ENCODE measurements around the gene TP53AIP1.

Gene TP53AIP1

GRCh38 chr11:128911701-128912100, 31.0 kb downstream of the TP53AIP1 start:
- Histone ChIP-seq H3K27me3 (ENCODE audit: low read depth, low read length) (peaks cover 3% of the 10 kb centered on the region), H3K9me3 (ENCODE audit: control insufficient read depth in 1 of 2, low read length in 2 of 2) (no peaks in the 10 kb centered on the region), H3K4me3 (ENCODE audit: low read depth in 1 of 2, low read length in 2 of 2) (no peak overlapping the region), H3K4me1 (ENCODE audit: control insufficient read depth in 1 of 2, insufficient read depth in 2 of 2, low read length in 2 of 2) (peaks cover 0 to 4% of the 10 kb centered on the region in 2 donors), H3K36me3 (ENCODE audit: control insufficient read depth in 1 of 2, insufficient read depth in 2 of 2, low read length in 2 of 2) (no peaks in the 10 kb centered on the region), H3K27ac (ENCODE audit: low read length) (no peak overlapping the region)

DNA sequence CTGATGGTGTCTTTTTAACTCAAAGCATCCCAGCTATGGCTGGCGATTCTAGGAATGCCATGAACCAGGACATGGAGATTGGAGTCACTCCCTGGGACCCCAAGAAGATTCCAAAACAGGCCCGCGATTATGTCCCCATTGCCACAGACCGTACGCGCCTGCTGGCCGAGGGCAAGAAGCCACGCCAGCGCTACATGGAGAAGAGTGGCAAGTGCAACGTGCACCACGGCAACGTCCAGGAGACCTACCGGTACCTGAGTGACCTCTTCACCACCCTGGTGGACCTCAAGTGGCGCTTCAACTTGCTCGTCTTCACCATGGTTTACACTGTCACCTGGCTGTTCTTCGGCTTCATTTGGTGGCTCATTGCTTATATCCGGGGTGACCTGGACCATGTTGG, 31.4 kb downstream of the TP53AIP1 start:
- no peaks in the 10 kb centered on the region for H3K9me3 ChIP-seq (ENCODE audit: control insufficient read depth in 1 of 2, low read length in 2 of 2)
- H3K27me3 ChIP-seq (ENCODE audit: low read depth, low read length): peaks cover 3% of the 10 kb centered on the region
- H3K4me3 ChIP-seq (ENCODE audit: low read depth in 1 of 2, low read length in 2 of 2): no peak overlapping the region
- no peaks in the 10 kb centered on the region for H3K36me3 ChIP-seq (ENCODE audit: control insufficient read depth in 1 of 2, insufficient read depth in 2 of 2, low read length in 2 of 2)
- H3K27ac ChIP-seq (ENCODE audit: low read length): no peak overlapping the region
- H3K4me1 ChIP-seq (ENCODE audit: control insufficient read depth in 1 of 2, insufficient read depth in 2 of 2, low read length in 2 of 2): peaks cover 0 to 4% of the 10 kb centered on the region in 2 donors

DNA sequence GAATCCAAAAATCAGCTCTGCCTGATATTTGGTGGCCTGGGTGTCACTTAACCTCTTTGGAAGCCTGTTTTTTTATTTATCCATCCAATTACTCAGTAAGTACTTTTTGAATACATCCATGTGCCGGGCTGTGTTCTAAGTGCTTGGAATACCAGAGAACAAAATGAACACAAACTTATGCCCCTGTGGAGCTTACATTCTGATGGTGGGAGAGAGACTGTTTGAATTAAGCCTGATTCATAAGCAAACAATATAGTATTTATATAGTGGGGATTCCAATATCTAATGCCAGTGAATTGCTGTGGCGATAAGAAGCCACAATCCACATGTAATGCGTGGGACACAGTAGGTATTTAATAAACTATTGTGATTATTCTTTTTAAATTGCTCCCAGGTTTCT, 32.1 kb downstream of the TP53AIP1 start:
- peaks cover 4 to 6% of the 10 kb centered on the region in 2 donors for H3K4me1 ChIP-seq (ENCODE audit: control insufficient read depth in 1 of 2, insufficient read depth in 2 of 2, low read length in 2 of 2)

GRCh38 chr11:128909438-128910125, 33.1 kb downstream of the TP53AIP1 start:
- H3K9me3 ChIP-seq (ENCODE audit: control insufficient read depth in 1 of 2, low read length in 2 of 2): no peaks in the 10 kb centered on the region
- H3K27me3 ChIP-seq (ENCODE audit: low read depth, low read length): peaks cover 3% of the 10 kb centered on the region
- no peaks in the 10 kb centered on the region for H3K36me3 ChIP-seq (ENCODE audit: control insufficient read depth in 1 of 2, insufficient read depth in 2 of 2, low read length in 2 of 2)
- H3K27ac ChIP-seq (ENCODE audit: low read length): no peak overlapping the region
- H3K4me1 ChIP-seq (ENCODE audit: control insufficient read depth in 1 of 2, insufficient read depth in 2 of 2, low read length in 2 of 2): peaks cover 4 to 6% of the 10 kb centered on the region in 2 donors
- H3K4me3 ChIP-seq (ENCODE audit: low read depth in 1 of 2, low read length in 2 of 2): no peak overlapping the region

More for the DNA sequence above, 32.1 kb downstream of the TP53AIP1 start:
- Histone ChIP-seq H3K27ac (ENCODE audit: low read length) (no peak overlapping the region), H3K9me3 (ENCODE audit: control insufficient read depth in 1 of 2, low read length in 2 of 2) (no peaks in the 10 kb centered on the region), H3K27me3 (ENCODE audit: low read depth, low read length) (peaks cover 3% of the 10 kb centered on the region), H3K36me3 (ENCODE audit: control insufficient read depth in 1 of 2, insufficient read depth in 2 of 2, low read length in 2 of 2) (no peaks in the 10 kb centered on the region), H3K4me3 (ENCODE audit: low read depth in 1 of 2, low read length in 2 of 2) (no peak overlapping the region)

GRCh38 chr11:128908391-128909246, 34.1 kb downstream of the TP53AIP1 start:
- H3K27ac ChIP-seq (ENCODE audit: low read length): no peak overlapping the region
- H3K4me1 ChIP-seq (ENCODE audit: control insufficient read depth in 1 of 2, insufficient read depth in 2 of 2, low read length in 2 of 2): peaks cover 4 to 6% of the 10 kb centered on the region in 2 donors
- peaks cover 3% of the 10 kb centered on the region for H3K27me3 ChIP-seq (ENCODE audit: low read depth, low read length)
- H3K36me3 ChIP-seq (ENCODE audit: control insufficient read depth in 1 of 2, insufficient read depth in 2 of 2, low read length in 2 of 2): no peaks in the 10 kb centered on the region
- H3K9me3 ChIP-seq (ENCODE audit: control insufficient read depth in 1 of 2, low read length in 2 of 2): no peaks in the 10 kb centered on the region
- H3K4me3 ChIP-seq (ENCODE audit: low read depth in 1 of 2, low read length in 2 of 2): no peak overlapping the region

DNA sequence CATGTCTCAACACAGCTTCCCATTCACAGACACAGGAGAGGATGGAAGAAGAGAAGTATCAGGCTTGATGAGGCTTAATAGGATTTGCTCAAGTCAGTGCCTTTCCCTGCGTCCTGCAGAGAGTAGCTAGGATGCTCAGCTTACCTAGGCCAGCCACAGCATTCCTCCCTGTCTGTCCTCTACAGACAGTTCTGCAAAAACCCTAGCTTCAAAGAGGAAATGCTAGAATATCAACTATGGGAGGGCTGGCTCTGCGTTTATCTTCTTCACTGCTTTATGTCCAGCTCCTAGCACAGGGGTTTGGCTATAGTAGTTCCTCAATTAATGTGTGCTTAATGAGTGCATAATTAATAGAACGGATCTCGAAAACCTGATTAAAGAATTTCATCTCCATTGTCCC, 35.1 kb downstream of the TP53AIP1 start:
- Histone ChIP-seq H3K27ac (ENCODE audit: low read length) (no peak overlapping the region), H3K4me1 (ENCODE audit: control insufficient read depth in 1 of 2, insufficient read depth in 2 of 2, low read length in 2 of 2) (peaks cover 4 to 6% of the 10 kb centered on the region in 2 donors), H3K27me3 (ENCODE audit: low read depth, low read length) (peaks cover 3% of the 10 kb centered on the region), H3K36me3 (ENCODE audit: control insufficient read depth in 1 of 2, insufficient read depth in 2 of 2, low read length in 2 of 2) (no peaks in the 10 kb centered on the region), H3K9me3 (ENCODE audit: control insufficient read depth in 1 of 2, low read length in 2 of 2) (no peaks in the 10 kb centered on the region), H3K4me3 (ENCODE audit: low read depth in 1 of 2, low read length in 2 of 2) (no peak overlapping the region)

- peaks cover 3% of the 10 kb centered on the region for H3K27me3 ChIP-seq (ENCODE audit: low read depth, low read length)
- no peak overlapping the region for H3K27ac ChIP-seq (ENCODE audit: low read length)
- peaks cover 4 to 6% of the 10 kb centered on the region in 2 donors for H3K4me1 ChIP-seq (ENCODE audit: control insufficient read depth in 1 of 2, insufficient read depth in 2 of 2, low read length in 2 of 2)
- H3K4me3 ChIP-seq (ENCODE audit: low read depth in 1 of 2, low read length in 2 of 2): peak overlapping the region; percentile 55 to 67
- H3K36me3 ChIP-seq (ENCODE audit: control insufficient read depth in 1 of 2, insufficient read depth in 2 of 2, low read length in 2 of 2): no peaks in the 10 kb centered on the region
- H3K9me3 ChIP-seq (ENCODE audit: control insufficient read depth in 1 of 2, low read length in 2 of 2): no peaks in the 10 kb centered on the region
Measured at GRCh38 chr11:128906185-128907050, 36.3 kb downstream of the TP53AIP1 start.

DNA sequence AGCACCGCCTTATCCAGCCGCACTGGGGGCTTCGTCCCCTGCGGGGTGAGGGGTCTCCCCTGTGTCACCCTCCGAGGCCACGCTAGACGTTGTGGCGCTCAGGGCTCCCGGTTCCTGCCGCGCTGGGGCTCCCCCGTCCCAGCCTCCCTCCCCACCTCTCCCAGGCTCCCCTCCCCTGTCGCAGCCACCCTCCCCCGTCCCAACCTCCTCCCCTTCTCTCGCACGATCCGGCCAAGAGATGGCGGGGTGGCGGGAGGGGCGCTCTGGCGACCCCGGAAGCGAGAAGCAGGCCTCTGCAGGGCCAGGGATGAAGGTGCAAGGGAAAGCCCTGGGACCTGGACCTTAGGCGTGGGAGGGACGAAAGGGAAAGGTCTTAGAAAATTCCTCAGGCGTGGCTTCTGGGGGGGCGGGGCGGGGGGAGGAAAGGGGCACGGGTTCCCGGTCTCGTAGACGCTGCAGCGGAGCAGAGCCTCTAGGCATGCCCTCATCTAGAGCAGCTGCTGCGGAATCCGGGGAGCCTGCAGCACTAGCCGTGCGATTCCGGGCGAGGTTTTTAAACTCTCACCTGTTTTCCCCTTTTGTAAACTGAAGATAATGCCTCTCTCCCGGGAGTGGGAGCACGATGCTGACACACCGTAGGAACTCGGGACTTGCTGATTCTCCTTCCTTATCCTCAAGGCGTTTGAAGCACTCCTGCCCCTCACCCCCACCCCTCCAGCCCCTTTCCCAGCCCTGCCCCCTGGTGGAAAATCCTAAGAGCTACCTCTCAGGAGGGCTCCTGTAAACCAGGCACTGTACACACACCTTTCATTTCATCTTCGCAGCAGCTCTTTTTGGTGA, 37.1 kb downstream of the TP53AIP1 start:
- Histone ChIP-seq H3K4me3 (ENCODE audit: low read depth in 1 of 2, low read length in 2 of 2) (peak overlapping the region; percentile 55 to 67), H3K27ac (ENCODE audit: low read length) (no peak overlapping the region), H3K36me3 (ENCODE audit: control insufficient read depth in 1 of 2, insufficient read depth in 2 of 2, low read length in 2 of 2) (no peaks in the 10 kb centered on the region), H3K4me1 (ENCODE audit: control insufficient read depth in 1 of 2, insufficient read depth in 2 of 2, low read length in 2 of 2) (peaks cover 4 to 6% of the 10 kb centered on the region in 2 donors), H3K9me3 (ENCODE audit: control insufficient read depth in 1 of 2, low read length in 2 of 2) (no peaks in the 10 kb centered on the region), H3K27me3 (ENCODE audit: low read depth, low read length) (peaks cover 3% of the 10 kb centered on the region)

GRCh38 chr11:128904656-128905344, 37.9 kb downstream of the TP53AIP1 start:
- Histone ChIP-seq H3K9me3 (ENCODE audit: control insufficient read depth in 1 of 2, low read length in 2 of 2) (no peaks in the 10 kb centered on the region), H3K27me3 (ENCODE audit: low read depth, low read length) (peaks cover 3% of the 10 kb centered on the region), H3K4me3 (ENCODE audit: low read depth in 1 of 2, low read length in 2 of 2) (peak overlapping the region; percentile 55 to 67), H3K27ac (ENCODE audit: low read length) (no peak overlapping the region), H3K4me1 (ENCODE audit: control insufficient read depth in 1 of 2, insufficient read depth in 2 of 2, low read length in 2 of 2) (peaks cover 4 to 6% of the 10 kb centered on the region in 2 donors), H3K36me3 (ENCODE audit: control insufficient read depth in 1 of 2, insufficient read depth in 2 of 2, low read length in 2 of 2) (no peaks in the 10 kb centered on the region)

GRCh38 chr11:128904303-128904655, 38.4 kb downstream of the TP53AIP1 start:
- Histone ChIP-seq H3K9me3 (ENCODE audit: control insufficient read depth in 1 of 2, low read length in 2 of 2) (no peaks in the 10 kb centered on the region), H3K27me3 (ENCODE audit: low read depth, low read length) (peaks cover 3% of the 10 kb centered on the region), H3K4me3 (ENCODE audit: low read depth in 1 of 2, low read length in 2 of 2) (no peak overlapping the region), H3K36me3 (ENCODE audit: control insufficient read depth in 1 of 2, insufficient read depth in 2 of 2, low read length in 2 of 2) (no peaks in the 10 kb centered on the region), H3K4me1 (ENCODE audit: control insufficient read depth in 1 of 2, insufficient read depth in 2 of 2, low read length in 2 of 2) (peaks cover 4 to 6% of the 10 kb centered on the region in 2 donors), H3K27ac (ENCODE audit: low read length) (no peak overlapping the region)
